NCI-H1105 treated with DMSO at 0.1 percent for 48 hours (cell line): ENCODE results near the gene LRRK1.

Experiments used
- DNase-seq: peaks from one replicate; lab custom pipeline; 2025; lab: John Stamatoyannopoulos, UW

Gene LRRK1

DNA sequence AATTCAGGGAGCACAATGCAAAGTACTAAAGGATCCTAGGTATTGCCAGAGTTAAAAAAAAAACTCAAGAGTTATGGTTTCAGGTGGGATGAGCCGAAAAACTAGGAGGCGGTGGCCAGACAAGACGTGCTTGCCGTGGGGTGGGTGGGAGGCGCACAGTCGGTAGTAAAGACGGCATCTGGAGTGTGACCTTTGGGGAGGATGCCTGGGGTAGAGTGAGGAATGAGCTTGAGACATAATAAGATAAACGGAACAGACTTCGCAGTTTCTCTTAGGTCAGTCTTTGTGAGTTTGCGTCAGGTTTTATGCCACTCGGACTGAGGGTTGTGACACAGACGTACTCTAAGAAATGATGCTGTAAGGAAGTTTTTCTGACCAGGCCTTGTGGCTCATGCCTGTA is 139.6 kb downstream of the LRRK1 start:
- DNase-seq, result no peak

DNA sequence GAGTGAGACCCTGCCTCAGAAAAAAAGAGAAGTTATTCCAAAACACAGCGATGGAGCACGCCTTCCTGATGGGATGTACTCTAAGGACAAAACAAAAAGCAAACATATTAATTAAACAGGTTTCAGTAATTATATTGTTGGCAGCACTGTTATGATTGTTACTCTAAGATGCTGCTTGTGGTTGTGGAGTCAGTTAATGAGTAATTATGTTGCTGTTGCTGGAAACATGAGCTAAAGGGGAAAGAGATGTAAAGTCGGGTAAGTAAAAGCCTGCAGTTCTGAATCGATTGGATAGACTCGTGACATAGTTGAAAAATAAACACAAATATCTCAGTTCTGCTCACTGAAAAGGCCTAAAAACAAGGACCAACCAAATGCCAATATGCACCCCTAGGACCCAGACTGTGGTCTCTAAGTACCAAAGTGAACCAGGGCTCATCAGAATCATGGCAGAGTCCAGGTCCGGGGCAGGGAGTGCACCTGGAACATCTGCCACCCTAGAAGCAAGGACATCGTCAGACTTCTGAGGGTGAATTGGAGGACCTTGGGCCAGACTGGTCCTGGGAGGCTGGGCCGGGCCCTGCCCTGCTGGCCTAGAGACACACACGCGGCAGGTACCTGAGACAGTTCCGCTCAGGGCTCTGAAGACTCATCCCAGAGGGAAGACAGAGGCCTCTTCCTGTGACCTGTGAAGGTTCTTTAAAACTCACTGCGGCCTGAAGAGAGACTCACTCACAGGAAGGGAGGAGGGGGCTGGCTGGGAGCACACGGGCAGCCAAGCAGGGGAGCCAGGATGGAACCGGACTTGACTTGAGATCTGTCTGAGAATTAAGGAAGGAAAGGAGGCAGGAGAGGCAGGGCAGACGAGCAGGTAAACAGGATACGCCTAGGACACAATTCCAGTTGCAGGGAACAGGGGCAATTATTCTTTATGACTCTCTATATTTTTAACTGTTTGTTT is 140.5 kb downstream of the LRRK1 start:
- DNase-seq, result no peak

DNA sequence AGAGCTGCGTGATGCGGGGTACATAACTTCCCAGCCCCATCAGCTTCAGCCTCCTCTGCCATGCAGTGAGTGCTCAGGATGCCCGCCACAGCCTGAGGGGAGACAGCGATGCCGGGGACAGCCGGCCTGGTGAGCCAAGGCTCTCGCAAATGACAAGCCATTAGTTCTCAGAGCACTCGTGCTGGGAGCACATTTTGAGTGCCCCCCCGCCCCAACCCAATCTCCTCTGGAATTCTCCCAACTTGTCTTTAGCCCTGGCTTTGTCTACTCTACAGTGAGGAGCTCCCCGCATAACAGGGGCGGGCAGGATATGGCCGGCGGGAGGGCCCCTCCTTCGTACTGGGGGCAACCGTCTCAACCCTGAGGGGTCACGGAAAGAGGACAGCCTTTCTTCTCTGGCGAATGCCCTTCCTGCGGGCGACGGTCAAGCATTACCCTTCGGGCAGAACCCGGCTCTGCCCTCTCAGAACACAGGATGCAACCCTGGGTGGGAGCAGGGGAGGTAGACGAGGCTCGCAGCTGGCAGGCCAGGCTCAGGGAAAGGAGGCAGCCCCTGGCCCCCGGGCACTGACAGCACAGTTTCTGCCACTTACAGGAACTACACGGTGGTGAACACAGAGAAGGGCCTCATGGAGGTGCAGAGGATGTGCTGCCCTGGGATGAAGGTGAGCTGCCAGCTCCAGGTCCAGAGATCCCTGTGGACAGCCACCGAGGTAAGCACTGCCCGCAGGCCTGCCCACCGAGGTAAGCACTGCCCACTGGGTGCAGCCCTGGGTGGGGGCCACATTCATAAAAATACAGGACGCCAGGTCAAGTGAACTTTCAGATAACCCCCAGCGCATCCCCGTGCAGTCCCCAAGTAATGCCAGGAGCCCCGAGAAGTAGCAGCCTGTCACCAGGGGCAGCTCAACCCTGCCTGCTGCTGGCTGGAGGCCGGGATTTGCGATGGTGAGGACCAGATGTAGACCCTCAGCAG is 141.7 kb downstream of the LRRK1 start:
- no peak for DNase-seq

DNA sequence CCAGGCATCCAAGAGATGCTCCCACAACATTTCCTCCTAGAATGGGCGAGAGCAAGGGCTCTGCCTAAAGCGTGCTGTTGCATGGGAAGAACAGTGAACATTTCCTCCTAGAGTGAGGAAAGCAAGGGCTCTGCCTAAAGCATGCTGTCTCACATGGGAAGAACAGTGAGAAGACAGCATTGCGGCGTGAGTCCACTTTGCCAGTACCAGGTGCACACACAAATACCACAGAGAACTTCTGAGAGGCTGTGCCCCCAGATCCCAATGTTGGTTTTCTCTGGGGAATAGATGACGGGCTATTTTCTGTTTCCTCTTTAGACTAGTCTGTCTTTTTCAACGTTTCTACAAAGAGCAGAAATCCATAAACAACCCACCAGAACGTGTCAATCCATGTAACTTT is 142.9 kb downstream of the LRRK1 start:
- DNase-seq, result no peak

DNA sequence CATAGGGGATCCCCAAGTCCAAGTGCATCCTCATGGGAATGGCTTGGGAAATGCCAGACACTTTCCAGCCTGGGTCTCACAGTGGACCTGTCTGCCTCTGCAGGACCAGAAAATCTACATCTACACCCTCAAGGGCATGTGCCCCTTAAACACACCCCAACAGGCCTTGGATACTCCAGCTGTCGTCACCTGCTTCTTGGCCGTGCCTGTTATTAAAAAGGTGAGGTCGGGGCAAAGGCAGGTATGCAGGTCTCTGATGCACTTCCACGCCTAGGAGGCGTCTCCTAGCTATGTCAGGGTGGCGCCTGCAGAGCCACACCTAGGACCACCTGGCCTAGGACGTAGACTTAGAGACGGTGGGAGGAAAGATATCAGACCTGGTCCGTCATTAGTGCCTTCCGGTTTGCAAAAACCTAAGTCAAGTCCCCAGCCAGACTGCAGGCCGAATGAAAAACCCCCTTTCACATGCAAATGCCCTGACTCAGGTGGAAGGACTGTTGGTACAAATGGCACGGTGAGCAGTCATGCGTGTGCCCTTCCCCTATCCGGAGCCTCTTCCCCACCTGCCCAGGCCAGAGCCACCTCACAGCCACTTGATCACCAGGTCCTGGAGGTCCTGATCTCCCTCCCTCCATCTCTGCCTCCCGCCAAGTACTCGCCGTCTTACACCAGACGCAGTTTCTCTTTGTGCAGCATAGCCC is 143.5 kb downstream of the LRRK1 start:
- no peak for DNase-seq

DNA sequence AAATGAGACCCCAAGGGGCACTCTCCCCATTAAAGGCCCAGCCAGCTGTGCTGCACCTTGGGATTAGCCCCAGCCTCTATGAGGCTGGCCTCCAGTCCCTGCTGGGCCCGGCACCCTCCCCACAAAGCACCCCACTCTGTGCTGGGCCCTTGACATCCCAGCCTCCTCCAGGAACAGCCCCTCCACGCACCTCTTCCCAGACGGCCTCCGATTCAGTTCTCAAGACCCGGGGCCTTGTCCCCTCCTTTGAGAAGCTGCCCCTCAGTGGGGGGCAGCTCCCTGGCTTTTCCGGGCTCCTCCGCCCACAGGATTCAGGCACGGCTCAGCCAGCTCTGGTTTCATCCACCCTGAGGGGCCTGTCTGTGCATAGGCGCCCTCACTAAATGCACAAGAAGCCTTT is 144.1 kb downstream of the LRRK1 start:
- DNase-seq, result no peak

DNA sequence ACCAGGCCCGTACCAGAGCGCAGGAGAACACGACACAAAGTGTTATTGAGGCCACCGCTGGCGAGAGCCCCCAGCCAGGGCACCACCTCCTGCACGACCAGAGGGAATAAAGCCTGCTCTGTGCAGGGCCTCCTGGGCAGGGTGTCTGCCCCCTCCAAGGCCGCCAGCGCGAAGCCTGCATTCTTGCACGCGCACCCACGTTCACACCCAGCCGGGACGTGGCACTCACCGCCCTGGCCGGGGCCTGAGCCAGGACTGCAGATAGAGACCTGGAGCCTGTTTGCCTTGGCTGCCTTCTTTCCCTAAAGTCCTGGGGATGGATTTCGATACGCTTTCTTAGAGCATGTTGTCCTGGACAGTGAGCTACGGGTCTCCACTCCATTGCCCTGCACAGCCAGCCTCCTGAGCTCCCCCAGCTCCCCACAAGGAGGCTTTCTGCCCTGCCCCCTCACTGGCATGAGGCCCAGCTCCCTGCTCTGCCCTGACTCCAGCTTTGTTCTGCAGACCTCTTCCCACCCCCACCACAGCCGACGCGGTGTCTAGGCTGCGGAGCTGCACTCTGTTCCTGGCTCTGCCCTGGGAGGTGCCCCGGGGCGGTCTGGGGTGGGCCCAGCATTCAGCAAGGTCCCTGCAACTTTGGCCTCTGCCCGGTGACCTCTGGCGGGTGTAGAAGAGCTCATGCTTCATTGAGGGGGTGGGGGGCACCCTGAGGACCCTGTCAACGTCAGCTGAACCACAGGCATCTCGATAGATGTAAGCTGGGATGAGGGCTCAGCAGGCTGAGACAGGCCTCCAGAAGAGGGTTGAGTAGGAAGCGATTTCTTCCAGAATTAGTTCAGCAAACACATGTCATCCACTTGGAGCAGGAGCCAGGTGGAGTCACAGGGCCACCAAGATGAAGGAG is 145.0 kb downstream of the LRRK1 start:
- DNase-seq, result no peak

DNA sequence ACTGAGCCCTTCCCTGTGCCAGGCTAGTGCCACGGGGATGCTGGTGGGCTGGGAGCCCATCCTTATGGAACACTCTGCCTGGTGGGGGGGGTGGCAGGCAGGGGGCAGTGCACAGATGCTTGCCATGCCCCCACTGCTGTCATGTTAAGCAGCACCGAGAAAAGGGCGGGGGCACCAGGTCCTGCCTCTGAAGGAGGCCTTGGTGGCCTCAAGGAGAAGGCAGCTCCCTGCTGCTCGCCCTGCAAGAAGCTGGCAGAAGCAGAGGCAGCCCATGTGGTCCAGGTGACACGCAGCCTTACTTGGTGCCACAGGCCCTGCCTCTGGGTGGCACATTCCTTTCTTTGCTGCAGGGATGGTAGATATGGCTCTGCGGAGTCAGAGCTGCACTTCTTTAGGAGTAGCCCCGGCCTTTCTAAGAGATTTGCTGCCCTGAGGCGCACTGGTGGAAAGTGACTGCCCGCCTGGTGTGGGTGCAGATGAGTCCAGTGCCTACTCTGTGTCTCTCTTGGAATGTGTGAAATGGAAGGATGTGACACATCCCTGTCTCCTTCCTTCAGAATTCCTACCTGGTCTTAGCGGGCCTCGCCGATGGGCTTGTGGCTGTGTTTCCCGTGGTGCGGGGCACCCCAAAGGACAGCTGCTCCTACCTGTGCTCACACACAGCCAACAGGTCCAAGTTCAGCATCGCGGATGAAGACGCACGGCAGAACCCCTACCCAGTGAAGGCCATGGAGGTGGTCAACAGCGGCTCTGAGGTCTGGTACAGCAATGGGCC is 145.8 kb downstream of the LRRK1 start:
- DNase-seq, result no peak

DNA sequence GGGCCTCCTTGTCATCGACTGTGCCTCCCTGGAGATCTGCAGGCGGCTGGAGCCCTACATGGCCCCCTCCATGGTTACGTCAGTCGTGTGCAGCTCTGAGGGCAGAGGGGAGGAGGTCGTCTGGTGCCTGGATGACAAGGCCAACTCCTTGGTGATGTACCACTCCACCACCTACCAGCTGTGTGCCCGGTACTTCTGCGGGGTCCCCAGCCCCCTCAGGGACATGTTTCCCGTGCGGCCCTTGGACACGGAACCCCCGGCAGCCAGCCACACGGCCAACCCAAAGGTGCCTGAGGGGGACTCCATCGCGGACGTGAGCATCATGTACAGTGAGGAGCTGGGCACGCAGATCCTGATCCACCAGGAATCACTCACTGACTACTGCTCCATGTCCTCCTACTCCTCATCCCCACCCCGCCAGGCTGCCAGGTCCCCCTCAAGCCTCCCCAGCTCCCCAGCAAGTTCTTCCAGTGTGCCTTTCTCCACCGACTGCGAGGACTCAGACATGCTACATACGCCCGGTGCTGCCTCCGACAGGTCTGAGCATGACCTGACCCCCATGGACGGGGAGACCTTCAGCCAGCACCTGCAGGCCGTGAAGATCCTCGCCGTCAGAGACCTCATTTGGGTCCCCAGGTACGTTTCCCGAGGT is 146.5 kb downstream of the LRRK1 start:
- no peak for DNase-seq

DNA sequence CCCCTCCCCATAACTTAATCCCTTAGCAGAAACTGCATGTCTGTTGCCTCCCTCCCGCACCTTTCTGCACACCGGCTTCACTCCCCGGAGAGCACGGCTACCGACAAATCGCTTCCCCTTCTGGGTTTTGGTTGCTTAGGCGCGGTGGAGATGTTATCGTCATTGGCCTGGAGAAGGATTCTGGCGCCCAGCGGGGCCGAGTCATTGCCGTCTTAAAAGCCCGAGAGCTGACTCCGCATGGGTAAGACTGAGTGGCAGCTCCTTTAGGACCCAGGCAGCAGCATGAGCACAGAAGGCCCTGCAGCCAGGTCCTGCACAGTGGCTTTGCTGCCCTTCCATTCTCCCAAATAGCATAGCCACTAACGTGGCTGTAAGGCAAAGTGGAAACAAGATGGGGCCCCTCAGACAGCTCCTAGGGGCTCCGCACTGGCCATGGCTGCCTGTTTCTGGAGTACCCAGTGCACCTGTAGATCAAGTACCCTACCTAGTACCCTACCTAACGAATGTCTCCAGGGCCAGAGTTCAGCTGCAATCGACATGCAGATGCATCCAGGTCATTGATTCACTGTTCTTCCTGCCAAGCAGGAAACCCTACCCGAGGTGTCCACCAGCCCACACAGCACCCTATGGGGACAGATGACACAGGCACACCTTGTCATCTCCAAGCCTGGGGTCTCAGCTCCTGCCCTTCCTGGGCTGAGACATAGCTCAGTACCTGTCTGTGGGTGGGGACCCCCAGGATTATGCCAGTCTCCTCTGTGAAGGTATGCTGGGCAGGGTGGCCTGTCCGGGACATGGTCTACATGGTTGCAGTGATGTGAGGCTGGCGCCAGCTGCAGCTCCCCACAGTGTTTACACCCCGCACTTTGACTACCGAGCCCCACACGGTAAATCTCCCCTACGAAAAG is 147.6 kb downstream of the LRRK1 start:
- no peak for DNase-seq

DNA sequence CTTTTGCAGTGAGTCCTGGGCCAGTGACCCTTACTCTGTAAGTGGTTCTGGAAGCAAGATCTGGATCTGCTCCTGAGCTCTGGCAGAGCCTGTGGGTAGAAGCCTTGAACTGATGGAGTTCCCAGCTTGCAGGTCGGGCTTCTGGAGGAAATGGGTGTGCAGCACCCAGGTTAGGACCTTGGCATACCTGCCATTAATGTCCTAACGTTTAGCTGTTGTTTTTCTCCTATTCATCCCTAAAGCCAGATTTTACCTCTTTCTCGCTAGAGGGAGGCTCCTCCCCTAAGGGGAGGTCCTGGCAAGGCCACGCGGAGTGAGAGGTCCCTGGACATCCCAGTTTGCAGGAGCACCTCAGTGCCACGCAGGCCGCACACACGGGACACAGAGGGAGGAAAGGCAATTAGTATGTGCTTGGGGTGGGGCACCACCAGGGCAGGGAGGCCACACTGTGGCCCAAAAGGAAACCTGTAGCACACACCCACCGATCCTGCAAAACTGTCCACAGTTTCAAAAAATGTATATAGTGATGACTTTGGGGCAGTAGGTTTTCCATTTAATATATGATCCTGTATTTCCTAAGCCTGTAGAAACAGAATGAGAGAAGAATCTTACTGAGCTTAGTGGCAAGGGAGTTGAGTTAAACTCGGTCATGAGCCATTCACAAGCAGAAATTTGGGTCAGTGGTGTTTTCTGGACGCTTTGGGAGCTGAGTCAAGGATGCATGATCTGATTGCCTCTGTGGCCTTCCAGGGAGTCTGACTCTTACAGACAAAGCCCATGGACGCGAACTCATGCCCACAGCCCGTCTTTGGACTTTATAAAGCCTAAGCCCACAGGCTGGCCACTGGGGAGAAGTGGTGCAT is 148.7 kb downstream of the LRRK1 start:
- no peak for DNase-seq

DNA sequence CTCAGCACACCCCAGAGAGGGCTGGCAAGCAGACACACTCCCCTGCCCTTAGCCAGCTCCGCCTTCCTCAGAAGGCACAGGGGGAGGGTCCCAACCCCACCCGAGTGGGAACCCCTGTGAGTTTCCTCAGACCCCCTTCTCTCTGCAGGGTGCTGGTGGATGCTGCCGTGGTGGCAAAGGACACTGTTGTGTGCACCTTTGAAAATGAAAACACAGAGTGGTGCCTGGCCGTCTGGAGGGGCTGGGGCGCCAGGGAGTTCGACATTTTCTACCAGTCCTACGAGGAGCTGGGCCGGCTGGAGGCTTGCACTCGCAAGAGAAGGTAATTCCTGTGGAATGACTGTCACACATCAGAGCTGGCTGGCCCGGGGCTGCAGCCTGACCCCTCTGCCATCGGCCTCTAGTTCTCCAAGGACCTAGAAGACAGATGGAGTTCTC is 149.4 kb downstream of the LRRK1 start:
- no peak for DNase-seq

DNA sequence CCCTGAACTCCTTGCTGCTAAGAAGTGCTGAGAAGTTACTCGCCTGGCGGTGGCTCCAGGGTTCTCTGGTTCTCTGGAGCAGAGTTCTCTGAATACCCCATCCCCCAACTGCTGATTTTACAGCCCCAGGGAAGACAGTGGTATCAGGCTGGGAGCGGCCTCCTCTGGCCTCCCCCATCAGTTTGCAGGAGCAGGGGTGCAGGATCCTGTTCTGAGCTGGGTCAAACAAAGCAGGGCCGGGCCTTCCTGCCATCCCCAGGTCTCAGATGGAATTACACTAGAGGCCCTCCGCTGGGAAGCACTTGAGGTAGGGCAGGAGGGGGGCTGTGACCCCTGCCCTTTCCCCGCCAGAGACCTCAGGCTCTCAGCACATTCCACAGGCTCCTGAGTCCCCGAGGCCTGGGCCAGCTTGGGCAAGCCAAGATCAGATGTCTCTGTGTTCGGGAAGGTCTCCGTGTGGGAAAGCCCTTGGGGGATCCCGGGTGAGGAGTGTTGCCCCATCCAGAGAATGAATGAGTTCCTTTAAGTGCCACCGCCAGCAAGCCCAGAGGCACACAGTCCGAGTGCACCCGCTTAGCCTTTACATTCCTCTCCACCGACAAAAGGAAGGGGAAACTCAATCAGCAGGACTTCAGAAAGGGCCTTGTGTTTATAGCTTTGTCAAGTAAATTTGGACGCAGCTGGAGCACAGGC is 149.9 kb downstream of the LRRK1 start:
- DNase-seq, result no peak

DNA sequence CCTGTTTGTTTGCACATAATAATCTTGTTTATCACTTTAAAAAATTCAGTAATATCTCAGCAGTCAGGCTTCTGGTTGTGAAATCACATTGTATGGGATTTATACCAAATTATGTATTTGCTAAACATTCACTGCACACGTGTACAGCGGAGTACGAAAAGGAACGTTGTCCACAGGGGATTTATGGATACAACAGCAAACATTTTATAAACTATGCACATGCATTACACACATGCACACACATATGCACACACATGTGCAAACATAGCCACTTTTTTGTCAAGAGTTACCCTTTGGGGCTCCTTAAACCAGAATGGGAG is 150.5 kb downstream of the LRRK1 start:
- no peak for DNase-seq

DNA sequence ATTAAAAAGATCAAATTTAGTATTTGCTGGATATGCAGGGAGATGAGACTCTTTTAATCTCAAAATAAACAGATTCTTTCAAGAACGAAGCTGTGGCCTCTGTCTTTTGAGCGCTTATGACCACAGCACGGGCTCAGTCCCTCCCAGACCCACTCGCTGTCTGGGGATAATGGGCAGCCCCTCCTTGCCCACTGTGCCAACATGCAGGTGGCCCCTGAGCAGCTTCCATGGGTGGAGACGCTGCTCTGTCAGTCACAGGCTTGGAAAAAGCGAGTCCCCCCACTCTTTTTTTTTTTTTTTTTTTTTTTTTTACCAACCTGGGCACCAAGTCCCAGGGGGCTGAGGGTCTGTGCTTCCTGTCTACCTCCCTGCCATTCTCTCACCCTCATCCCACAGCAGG is 150.9 kb downstream of the LRRK1 start:
- DNase-seq, result no peak

DNA sequence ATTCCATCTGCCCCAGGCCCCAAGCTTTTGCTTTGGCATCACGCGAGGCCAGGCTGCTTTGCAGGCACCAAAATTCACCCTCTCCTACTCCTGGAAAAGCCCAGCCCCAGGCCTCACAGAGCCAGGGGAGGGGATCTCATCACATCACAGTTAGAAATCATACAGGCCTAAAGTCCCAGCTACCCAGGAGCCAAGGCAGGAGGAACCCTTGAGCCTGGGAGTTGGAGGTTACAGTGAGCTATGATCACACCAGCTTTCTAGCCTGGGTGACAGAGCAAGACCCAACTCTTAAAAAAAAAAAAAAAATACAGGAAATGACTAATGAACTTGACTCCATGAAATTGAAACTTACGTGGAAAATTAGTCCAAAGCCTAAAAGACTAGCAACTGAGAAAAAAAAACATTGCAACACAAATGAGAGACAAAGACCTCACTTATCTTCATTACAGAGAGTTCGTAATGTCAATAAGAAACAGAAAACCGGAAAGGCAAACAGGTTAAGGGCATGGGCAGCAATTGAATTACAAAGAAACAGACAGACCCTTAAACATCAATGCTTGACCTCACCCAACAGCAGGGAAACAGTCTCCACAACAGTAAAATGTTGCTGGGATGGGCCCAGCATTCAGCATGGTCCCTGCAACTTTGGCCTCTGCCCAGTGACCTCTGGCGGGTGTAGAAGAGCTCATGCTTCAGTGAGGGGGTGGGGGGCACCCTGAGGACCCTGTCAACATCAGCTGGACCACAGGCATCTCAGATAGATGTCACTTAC is 151.5 kb downstream of the LRRK1 start:
- no peak for DNase-seq
